Right lobe of liver (tissue), 4 donors: ENCODE measurements around the gene PIK3R5.

ENCODE experiments used
- POLR2A ChIP-seq: fragments of 450-650 bp; IDR thresholded peaks from one replicate; pipeline ENCODE4 v1.6.1; 2017; ENCODE audit warnings: antibody characterized with exemption, mild to moderate bottlenecking
- TF ChIP-seq, protein P1 (sequence below), 4 donors: fragments of 200-600 bp in 3 of 4; fragments of 450-650 bp in 1 of 4; IDR thresholded peaks; one replicate each; pipeline versions ENCODE4 v1.5.1 to v1.8.0; 2016 to 2022; ENCODE audit warnings: antibody characterized with exemption in 4 of 4, mild to moderate bottlenecking in 2 of 4
- donor health status: DM: no; HTN: no; CAD: no.
- donor health status: DM: no; HTN: no; CAD: no.
- donor health status: DM: no; HTN: yes; CAD: no.

- TF ChIP-seq, protein P1, sequence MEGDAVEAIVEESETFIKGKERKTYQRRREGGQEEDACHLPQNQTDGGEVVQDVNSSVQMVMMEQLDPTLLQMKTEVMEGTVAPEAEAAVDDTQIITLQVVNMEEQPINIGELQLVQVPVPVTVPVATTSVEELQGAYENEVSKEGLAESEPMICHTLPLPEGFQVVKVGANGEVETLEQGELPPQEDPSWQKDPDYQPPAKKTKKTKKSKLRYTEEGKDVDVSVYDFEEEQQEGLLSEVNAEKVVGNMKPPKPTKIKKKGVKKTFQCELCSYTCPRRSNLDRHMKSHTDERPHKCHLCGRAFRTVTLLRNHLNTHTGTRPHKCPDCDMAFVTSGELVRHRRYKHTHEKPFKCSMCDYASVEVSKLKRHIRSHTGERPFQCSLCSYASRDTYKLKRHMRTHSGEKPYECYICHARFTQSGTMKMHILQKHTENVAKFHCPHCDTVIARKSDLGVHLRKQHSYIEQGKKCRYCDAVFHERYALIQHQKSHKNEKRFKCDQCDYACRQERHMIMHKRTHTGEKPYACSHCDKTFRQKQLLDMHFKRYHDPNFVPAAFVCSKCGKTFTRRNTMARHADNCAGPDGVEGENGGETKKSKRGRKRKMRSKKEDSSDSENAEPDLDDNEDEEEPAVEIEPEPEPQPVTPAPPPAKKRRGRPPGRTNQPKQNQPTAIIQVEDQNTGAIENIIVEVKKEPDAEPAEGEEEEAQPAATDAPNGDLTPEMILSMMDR (IDR thresholded peaks at IDR 0.05), result no peak
- no peak for TF ChIP-seq POLR2A
Observed at GRCh38 chr17:8967861-8968260, 2.4 kb upstream of the PIK3R5 start.
